Activated CD4-positive, CD25-positive, alpha-beta regulatory T cell (primary cell): ENCODE data around the gene EPAS1.
A peak's percentile ranks its signal among the peaks of the same experiment; 100 is the strongest.

Experiments used
- DNase-seq, 4 experiments: peaks; one replicate each; lab custom pipeline; 2025; lab: John Stamatoyannopoulos, UW

The EPAS1 gene

GRCh38 chr2:46273919-46274318 lies 23.3 kb upstream of the EPAS1 start:
- no peak for DNase-seq

GRCh38 chr2:46274586-46274985 lies 22.6 kb upstream of the EPAS1 start:
- DNase-seq = no peak

GRCh38 chr2:46275995-46276394 lies 21.2 kb upstream of the EPAS1 start:
- no peak for DNase-seq

DNA sequence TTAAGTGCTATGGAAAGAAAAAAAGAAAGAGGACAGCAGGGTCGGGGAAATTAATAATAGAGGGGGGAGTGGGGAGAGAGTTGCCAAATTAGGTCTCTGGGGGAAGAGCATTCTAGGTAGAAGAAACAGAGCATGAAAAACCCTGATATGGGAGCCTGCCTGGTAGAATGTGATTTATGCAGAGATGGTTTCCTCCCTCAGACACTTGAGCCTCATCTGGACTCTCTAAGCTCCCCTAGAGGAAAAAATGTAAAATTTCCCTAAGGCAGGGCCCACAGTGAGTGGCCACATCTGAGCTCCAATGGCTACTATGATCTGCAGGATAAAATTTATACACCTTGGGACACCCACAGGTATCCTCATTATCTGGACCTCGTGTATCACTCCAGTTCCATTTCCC lies 20.6 kb upstream of the EPAS1 start:
- DNase-seq = no peak

DNA sequence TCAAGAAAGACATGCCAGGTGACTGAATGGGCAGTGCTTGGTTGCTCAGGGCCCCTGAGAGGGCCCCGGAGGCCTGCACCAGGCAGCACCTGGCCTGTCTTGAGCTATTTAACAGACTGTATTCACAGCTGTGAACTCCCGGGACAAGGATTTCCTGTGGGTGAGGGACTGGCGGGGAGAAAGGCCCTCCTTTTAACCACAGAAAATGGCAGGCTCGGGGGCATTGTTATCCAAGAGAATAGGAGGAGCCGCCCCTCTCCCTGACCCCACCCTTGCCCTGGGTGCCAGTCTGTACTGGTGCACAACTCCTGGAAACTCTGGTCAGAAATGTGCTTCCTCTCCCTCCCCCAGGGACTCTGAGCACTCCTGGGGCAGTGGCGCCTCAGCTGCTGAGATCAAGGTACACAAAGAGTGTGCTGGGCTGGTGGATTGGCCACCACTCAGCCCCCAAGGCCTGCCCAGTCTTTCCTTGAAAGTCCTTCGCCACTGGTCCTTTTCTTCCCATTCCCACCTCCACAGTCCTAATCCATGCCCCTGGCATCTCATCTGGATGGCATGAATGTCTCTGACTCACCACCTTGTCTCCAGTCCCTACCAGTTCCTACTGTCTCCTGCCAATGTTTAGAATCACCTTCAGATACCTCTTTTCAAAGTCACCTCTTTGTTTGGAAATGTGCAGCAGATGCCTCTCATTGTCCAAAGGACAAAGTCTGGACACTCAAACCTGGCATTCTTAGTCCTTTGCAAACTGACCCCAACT lies 19.6 kb upstream of the EPAS1 start:
- DNase-seq = no peak

DNA sequence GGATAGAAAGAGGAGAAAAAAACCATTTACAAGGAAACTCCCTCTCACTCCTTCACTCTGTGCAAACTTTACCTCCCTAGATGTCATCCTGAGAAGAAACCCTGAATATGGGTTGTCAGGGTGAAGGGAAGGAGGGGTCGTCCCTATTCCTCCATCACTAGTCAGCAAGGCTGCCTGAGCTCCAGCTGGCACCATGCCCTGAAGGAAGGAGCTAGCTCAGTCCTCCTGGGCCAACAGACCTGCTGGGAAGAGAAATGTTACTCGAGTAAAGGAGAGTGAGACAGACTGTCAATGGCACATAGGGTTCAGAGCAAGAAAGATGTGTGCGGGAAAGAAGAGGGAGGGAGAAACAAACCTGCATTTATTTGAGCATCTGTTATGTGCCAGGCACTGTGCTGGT lies 18.3 kb upstream of the EPAS1 start:
- no peak for DNase-seq

DNA sequence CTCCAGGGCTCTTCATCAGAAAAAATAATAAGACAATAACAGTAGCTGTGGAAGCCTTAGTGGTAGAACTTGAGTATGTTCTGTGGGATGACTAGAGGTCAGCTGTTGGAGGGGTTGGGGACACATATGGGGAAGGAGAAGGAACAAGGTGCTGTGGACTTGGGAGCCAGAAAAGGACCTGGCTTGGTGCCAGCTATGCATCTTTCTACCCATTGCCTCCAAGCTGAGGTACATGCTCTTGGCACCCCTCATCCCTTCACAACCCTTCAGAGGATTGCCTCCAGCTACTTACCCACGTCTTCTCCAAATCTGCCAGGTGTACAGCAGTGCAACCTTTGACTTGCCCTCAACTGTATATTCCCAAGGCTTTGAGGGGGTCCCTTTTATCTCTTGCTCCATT lies 15.3 kb upstream of the EPAS1 start:
- no peak for DNase-seq

- no peak for DNase-seq
These were observed 13.5 kb upstream of the EPAS1 start for GRCh38 chr2:46283693-46284092.

DNA sequence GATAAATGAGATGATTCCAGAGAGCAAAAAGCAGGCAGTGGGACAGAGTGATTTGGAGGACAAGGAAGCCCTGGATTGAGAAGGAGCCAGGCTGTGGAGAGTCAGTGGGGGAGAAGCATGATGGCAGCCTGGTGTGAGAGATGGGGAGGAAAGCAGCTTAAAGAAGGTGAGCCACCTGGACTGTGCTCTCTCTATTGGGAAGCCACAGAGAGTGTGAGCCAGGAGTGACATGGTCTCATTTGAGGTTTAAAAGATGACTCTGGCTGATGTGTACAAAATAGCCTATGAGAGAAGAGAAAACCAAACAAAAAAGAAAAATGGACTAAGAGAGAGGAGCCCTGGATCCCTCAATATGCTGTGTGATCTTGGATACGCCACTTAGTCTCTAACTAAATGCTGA lies 12.9 kb upstream of the EPAS1 start:
- DNase-seq = no peak

GRCh38 chr2:46284796-46285195 lies 12.4 kb upstream of the EPAS1 start:
- no peak for DNase-seq

DNA sequence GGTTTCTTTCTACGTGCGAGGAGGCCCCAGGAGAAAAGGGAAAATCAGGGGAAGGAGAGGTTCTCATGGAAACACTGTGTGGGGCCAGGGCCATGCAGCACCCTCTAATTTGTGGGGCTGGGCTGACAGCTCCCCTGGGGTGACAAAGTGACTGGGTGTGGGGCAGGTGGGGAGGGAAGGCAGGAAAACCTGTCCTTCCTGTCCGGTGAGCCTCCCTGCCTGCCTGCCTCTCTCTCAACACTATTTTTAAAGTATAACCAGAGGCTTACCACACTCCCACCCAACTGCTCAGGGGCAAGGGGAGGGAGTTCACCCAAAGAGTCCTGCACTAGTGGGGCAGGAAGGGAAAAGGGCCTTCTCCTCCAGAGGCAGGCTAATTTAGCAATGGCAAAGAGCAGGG lies 10.5 kb upstream of the EPAS1 start:
- no peak for DNase-seq

GRCh38 chr2:46290078-46290477 lies 7.1 kb upstream of the EPAS1 start:
- no peak for DNase-seq

DNA sequence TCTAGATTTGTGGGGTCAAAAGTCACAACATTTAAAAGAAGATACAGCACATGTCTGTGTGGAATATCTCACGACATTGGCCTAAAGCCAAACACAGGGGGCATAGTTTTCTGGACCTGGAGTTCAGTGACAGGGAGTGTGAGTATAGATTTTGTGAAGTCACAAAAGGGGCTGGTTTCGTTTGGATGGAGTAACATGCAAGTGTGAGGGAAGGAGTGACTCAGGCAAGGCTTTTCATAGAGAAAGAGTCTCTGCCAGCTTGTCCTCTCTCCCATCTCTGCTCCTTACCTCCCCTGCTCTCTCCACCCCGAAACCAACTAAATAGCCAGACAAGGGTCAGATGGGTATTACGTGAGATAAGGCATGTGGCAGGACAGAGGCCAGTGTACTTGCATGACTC lies 3.7 kb upstream of the EPAS1 start:
- no peak for DNase-seq

DNA sequence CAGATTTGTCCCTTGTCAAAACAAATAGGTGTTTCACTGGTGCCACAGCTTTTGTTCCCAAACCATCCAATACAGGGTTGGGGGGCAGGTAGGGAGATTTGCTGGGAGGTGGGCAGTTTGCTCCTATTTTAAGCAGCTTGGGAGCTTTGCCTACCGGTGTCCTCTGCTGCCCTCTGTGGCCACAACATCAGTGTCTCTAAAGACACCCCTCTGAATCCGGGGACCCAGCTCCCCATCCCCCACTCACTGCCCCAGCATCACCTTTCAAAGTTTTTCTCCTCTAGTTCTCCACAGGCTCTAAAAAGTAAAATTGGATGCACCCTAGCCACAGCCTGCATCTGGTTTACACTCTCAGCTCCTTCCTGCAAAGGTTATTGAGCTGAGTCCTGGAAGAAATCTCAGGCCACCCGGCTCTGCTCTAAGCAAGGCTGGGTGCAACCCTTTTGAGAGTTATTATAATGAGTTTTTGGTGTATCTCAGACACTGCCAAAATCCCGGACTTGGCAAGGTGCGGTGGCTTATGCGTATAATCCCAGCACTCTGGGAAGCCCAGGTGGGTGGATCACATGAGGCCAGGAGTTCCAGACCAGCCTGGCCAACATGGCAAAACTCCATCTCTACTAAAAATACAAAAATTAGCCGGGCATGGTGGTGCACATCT lies 2.9 kb upstream of the EPAS1 start:
- no peak for DNase-seq

DNA sequence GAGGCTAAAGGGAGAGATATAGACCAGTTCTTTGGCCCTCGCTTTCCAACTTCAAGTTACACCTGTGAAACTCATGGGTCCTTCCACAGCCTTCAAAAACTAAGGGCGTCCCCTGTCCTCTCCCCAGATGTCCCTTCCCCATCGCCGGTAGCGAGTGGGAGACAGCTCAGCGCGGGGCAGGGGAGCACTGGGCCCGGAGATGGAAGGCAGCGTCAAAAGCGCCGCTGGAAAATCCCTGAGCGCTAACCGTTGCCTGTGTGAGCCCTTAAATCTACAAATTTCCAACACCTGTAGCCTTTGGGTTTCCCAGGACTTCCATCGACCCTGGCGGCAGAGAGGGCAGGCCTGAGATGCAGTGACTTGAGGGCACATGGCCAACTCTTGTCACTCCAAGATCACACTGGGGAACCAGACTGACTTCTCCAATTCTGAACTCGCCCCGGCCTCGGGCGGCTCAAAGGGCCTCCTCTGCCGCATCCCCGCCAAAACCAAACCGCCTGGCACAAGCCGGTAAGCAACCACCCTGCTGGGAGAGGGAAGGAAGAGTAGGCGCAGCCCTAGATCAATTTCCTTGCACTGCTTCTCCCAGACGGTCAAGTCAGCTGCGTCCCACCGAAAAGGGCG lies 879 bp upstream of the EPAS1 start:
- DNase-seq = no peak

- DNase-seq = peak; percentile 41 to 50 (median 48)
These were observed 502 bp downstream of the EPAS1 start for GRCh38 chr2:46297546-46298271.

DNA sequence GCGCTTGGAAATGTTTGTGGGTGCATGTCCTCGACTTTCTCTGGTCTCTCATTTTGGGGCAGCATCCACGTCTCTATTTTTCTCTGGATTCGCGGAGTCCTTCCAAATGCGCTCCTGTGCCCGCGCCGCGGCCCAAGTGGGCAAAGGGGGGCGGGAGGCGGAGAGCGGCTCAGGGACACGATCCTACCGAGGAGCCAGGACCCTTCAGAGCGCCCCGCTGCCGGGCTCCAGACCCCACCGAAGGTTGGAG lies 990 bp downstream of the EPAS1 start:
- DNase-seq = no peak

DNA sequence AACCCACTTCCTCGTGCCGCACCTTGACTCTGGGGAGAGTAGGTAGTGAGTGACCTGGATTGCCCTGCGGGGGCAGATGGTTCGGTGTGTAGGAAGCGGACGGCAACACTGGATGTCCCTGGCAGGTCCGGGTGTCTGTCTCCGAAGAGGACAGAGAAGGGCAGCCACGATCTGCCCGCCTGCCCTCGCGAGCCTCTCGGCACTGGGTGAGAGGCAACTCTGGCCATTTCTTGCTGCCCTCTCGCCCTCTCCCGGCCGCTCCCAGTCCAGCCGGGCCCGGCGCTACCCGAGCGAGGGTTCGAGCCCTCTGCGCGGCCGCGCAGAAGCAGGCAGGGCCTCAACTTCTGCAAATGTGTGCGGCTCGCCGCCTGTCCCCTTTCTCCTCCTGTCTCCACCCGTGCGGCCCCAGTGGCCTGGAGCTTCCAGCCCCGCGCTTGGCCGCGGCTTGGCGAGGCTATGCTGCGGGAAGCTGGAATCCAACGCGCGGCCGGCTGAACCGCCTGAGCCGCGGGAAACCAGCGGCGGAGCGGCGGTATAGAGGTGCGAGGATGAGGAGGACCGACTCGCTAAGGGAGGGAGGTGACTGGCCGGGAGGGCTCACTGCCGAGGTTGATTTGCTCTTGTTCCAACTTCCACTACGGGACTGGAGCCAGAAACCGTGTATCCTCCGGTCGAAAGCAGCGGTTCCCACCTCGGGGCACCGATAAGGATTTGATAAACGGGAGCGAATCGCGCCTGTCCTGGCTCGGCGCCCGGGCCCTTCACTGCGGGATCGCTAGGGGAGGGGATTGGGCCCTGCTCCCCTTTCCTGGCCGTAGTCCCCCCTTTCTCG lies 1.5 kb downstream of the EPAS1 start:
- no peak for DNase-seq

DNA sequence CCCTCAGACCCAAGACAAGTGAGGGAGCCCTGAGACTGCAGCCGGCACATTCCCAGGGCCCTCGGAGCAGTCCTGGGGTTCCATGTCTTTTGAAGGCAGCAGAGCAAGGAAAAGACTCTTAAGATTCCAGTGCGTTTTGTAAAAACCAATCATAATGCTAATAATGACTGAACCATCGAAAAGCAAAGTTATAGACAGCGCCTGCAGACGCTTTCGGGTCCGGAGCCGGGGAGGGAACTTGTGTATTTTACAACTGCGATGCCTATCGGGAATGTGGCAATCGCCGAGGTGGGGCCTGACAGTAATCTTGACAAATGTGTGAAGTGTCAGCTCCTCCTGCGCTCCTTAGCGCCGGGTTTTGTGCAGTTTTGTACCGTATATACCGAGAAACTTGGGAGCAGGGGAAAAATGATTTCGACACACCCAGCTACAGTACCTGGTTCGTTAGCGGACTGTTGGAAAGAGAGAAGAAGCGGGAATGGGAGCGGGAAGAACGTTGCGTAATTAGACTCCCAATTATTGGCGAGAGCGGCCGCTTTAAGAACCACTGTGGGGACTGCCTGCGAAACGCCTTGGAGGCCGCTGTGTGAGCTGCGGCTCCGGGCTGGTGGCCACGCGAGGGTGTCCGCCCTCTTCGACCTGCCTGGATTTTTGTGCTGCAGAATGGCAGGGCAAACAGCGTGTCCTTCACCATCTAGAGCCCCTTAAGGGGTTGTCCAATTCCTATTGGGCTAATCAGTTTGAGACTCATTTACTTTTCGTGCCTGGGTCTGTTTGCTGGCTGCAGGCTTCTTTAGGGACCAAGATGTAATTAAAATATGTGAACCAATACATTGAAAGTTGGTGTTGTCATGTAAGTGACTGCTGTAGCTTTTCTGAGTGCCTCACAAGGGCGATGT lies 2.4 kb downstream of the EPAS1 start:
- no peak for DNase-seq

DNA sequence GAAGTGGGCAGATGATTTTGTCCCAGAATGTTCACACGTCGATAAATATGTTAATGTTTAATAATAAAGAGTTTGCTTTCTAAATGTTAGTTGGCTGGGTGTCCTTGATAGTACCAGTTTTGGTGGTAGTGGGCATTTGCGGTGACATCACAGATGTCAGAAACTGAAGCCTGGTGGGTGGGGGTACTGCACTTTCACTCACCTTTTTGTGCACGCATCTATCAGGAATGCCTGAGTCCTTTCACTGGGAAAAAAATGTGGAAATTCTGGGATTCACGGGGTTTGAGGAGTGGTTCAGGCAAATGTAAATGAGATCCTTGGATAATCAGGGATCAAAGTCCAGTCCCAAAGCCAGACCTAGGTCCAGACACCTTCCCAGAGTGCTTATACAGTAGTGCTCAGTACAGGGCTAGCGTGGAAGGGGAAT lies 3.2 kb downstream of the EPAS1 start:
- DNase-seq = no peak
